Progenitor cell of endocrine pancreas (in vitro differentiated cells): Measurements from ENCODE around the gene CCDC126. TPM values are rescaled to one million over a fixed set of nuclear protein-coding genes. Genes with fewer than 3 reads are reported as not detected.
"Not testable (repeated sequence)": the region's sequence is repeated elsewhere in the genome, so short reads cannot be mapped to it uniquely, and the experiment has no call there.

Experiments
- DNase-seq: peaks from one replicate; pipeline ENCODE4 v3.0.0; 2021; ENCODE audit warnings: low spot score; ENCODE audit not compliant: unreplicated experiment
- H3K27ac Mint-ChIP-seq: 2 replicates; pipeline ENCODE4 v1.8.0; 2021; ENCODE audit warnings: mild to moderate bottlenecking, moderate library complexity, mixed read lengths
- H3K27me3 Mint-ChIP-seq: 2 replicates; pipeline ENCODE4 v1.8.0; 2021; ENCODE audit warnings: mixed read lengths
- H3K36me3 Mint-ChIP-seq: 2 replicates; pipeline ENCODE4 v1.8.0; 2022; ENCODE audit warnings: mixed read lengths; ENCODE audit not compliant: insufficient read depth
- H3K4me1 Mint-ChIP-seq: 2 replicates; pipeline ENCODE4 v1.8.0; 2021; ENCODE audit warnings: low read depth, mixed read lengths
- H3K4me3 Mint-ChIP-seq: 2 replicates; pipeline ENCODE4 v1.8.0; 2021; ENCODE audit warnings: low read depth, mild to moderate bottlenecking, moderate library complexity, mixed read lengths
- H3K9me3 Mint-ChIP-seq: 2 replicates; pipeline ENCODE4 v1.8.0; 2021; ENCODE audit warnings: low read depth, mixed read lengths
- CTCF ChIP-seq: fragments of 200-600 bp; sonication (generic); IDR thresholded peaks from one replicate; pipeline ENCODE4 v1.5.0; 2021; ENCODE audit warnings: antibody characterized with exemption, mild to moderate bottlenecking; ENCODE audit not compliant: unreplicated experiment
- long read RNA-seq: library from polyadenylated mRNA; unstranded; transcript quantifications from one replicate; pipeline ENCODE4 v2.0.0, GENCODE V29; 2020
- total RNA-seq: library from RNA; stranded (reverse); gene quantifications from 2 replicates; pipeline ENCODE4 v1.2.1, GENCODE V29; 2021

Gene CCDC126
- 19.4 and 21.3 TPM in 2 replicates for total RNA-seq
- long read RNA-seq, transcript CCDC126-204 (5 exons, 847 nt): minor isoform, 19 of 101 reads
- long read RNA-seq, transcript CCDC126-201 (4 exons, 2,473 nt): major isoform, 55 of 101 reads
- long read RNA-seq, transcript CCDC126-202 (3 exons, 2,324 nt): minor isoform, 7 of 101 reads
- long read RNA-seq, partial matches to known transcripts: 8 of 101 reads
- long read RNA-seq, other reads (novel, unspliced or antisense): 11 of 101 reads

GRCh38 chr7:23597094-23598091, at the start of gene CCDC126:
CCDC126 (plus strand) TSS chr7:23597382; CDS start chr7:23611316, 13,934 bp downstream.
- peaks cover 26% of the 10 kb centered on the region for H3K4me1 Mint-ChIP-seq
- peak within 1 kb of the TSS; percentile 94 for H3K27ac Mint-ChIP-seq
- H3K4me3 Mint-ChIP-seq: peak within 1 kb of the TSS; percentile 89
- peaks cover 4% of the 10 kb centered on the region for H3K9me3 Mint-ChIP-seq
- peak; percentile 88 for DNase-seq
- peaks cover 1% of the 10 kb centered on the region for H3K36me3 Mint-ChIP-seq
- no peak for TF ChIP-seq CTCF
- H3K27me3 Mint-ChIP-seq: peaks cover 11% of the 10 kb centered on the region

GRCh38 chr7:23547662-23548061, 49.5 kb upstream of the CCDC126 start:
- TF ChIP-seq CTCF: no peak
- H3K4me1 Mint-ChIP-seq: peaks cover 5% of the 10 kb centered on the region
- DNase-seq: no peak
- no peaks in the 10 kb centered on the region for H3K36me3 Mint-ChIP-seq
- no peak overlapping the region for H3K27ac Mint-ChIP-seq
- H3K4me3 Mint-ChIP-seq: no peak overlapping the region
- H3K27me3 Mint-ChIP-seq: no peaks in the 10 kb centered on the region
- H3K9me3 Mint-ChIP-seq: no peaks in the 10 kb centered on the region

GRCh38 chr7:23558303-23558702, 38.9 kb upstream of the CCDC126 start:
- H3K9me3 Mint-ChIP-seq: no peaks in the 10 kb centered on the region
- H3K36me3 Mint-ChIP-seq: no peaks in the 10 kb centered on the region
- no peaks in the 10 kb centered on the region for H3K27me3 Mint-ChIP-seq
- no peaks in the 10 kb centered on the region for H3K4me1 Mint-ChIP-seq
- TF ChIP-seq CTCF: no peak
- no peak for DNase-seq
- no peak overlapping the region for H3K27ac Mint-ChIP-seq
- H3K4me3 Mint-ChIP-seq: no peak overlapping the region

- peak; percentile 95 for TF ChIP-seq CTCF
- Mint-ChIP-seq H3K9me3 (no peaks in the 10 kb centered on the region), H3K36me3 (no peaks in the 10 kb centered on the region), H3K27me3 (no peaks in the 10 kb centered on the region), H3K27ac (no peak overlapping the region), H3K4me3 (no peak overlapping the region), H3K4me1 (no peaks in the 10 kb centered on the region)
- peak; percentile 61 for DNase-seq
Observed at GRCh38 chr7:23570592-23571200, 26.5 kb upstream of the CCDC126 start.

GRCh38 chr7:23581975-23582374, 15.2 kb upstream of the CCDC126 start:
- not testable (repeated sequence) for H3K27me3 Mint-ChIP-seq, H3K4me1 Mint-ChIP-seq, H3K36me3 Mint-ChIP-seq, DNase-seq, H3K4me3 Mint-ChIP-seq, H3K27ac Mint-ChIP-seq, H3K9me3 Mint-ChIP-seq

GRCh38 chr7:23585304-23585703, 11.9 kb upstream of the CCDC126 start:
- not testable (repeated sequence) for H3K4me3 Mint-ChIP-seq, H3K36me3 Mint-ChIP-seq, H3K9me3 Mint-ChIP-seq, H3K27me3 Mint-ChIP-seq, H3K27ac Mint-ChIP-seq, H3K4me1 Mint-ChIP-seq, DNase-seq
